ENCODE data around the gene NCOR1. TPM values are rescaled to one million over a fixed set of nuclear protein-coding genes. Genes with fewer than 3 reads are reported as not detected.

The NCOR1 gene
- total RNA-seq, result 100 to 1,000 TPM; 122 to 131 TPM

- H3K27me3 Mint-ChIP-seq, result no peaks in the 10 kb centered on the region
- H3K4me1 Mint-ChIP-seq, result peaks cover 31% of the 10 kb centered on the region
- peak; percentile 93 for DNase-seq
- peaks cover 4% of the 10 kb centered on the region for H3K36me3 Mint-ChIP-seq
- peak within 1 kb of the TSS; percentile 98 for H3K4me3 Mint-ChIP-seq
- H3K9me3 Mint-ChIP-seq, result no peaks in the 10 kb centered on the region
- peak within 1 kb of the TSS; percentile 95 for H3K27ac Mint-ChIP-seq
These were observed at the start of gene NCOR1 for GRCh38 chr17:16215273-16215964. Gene NCOR1 (minus strand): TSS chr17:16215534. CDS start chr17:16194569, 20,965 bp downstream.

- Mint-ChIP-seq H3K4me1 (peaks cover 8% of the 10 kb centered on the region), H3K27ac (no peak overlapping the region), H3K27me3 (no peaks in the 10 kb centered on the region), H3K4me3 (no peak overlapping the region), H3K36me3 (peaks cover 37% of the 10 kb centered on the region), H3K9me3 (peaks cover 2% of the 10 kb centered on the region)
- no peak for DNase-seq
These were observed 46.9 kb upstream of the NCOR1 start for GRCh38 chr17:16262201-16262600.

GRCh38 chr17:16261049-16261448, 45.7 kb upstream of the NCOR1 start:
- peaks cover 6% of the 10 kb centered on the region for H3K4me1 Mint-ChIP-seq
- H3K9me3 Mint-ChIP-seq, result peaks cover 1% of the 10 kb centered on the region
- H3K4me3 Mint-ChIP-seq, result no peak overlapping the region
- peaks cover 35% of the 10 kb centered on the region for H3K36me3 Mint-ChIP-seq
- DNase-seq, result no peak
- no peak overlapping the region for H3K27ac Mint-ChIP-seq
- no peaks in the 10 kb centered on the region for H3K27me3 Mint-ChIP-seq

DNA sequence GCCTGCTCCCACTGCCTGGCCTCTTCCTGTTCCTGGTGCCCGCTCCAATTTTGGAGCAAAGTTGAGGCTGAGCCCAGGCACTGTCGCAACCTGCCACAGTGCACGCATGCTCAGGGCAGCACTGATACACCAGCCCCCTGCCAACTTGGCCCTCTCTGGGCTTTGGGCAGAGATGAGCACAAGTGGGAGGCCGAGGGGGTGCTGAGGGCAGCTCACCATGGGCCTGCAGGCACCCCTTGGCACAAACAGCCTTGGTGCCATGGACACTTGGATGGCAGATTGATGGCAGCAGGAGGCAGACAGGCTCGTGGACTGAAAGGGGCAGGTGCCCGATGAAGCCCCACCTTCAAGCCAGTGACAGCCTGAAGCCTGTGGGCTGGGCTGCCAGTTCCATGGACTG, 44.6 kb upstream of the NCOR1 start:
- Mint-ChIP-seq H3K27me3 (no peaks in the 10 kb centered on the region), H3K9me3 (no peaks in the 10 kb centered on the region), H3K27ac (no peak overlapping the region), H3K36me3 (peaks cover 33% of the 10 kb centered on the region), H3K4me1 (peaks cover 5% of the 10 kb centered on the region), H3K4me3 (no peak overlapping the region)
- DNase-seq, result no peak

- no peak overlapping the region for H3K27ac Mint-ChIP-seq
- H3K4me3 Mint-ChIP-seq, result no peak overlapping the region
- H3K4me1 Mint-ChIP-seq, result peaks cover 3% of the 10 kb centered on the region
- H3K9me3 Mint-ChIP-seq, result no peaks in the 10 kb centered on the region
- DNase-seq, result no peak
- H3K36me3 Mint-ChIP-seq, result peaks cover 37% of the 10 kb centered on the region
- H3K27me3 Mint-ChIP-seq, result no peaks in the 10 kb centered on the region
These were observed 43.6 kb upstream of the NCOR1 start for GRCh38 chr17:16258901-16259300.

DNA sequence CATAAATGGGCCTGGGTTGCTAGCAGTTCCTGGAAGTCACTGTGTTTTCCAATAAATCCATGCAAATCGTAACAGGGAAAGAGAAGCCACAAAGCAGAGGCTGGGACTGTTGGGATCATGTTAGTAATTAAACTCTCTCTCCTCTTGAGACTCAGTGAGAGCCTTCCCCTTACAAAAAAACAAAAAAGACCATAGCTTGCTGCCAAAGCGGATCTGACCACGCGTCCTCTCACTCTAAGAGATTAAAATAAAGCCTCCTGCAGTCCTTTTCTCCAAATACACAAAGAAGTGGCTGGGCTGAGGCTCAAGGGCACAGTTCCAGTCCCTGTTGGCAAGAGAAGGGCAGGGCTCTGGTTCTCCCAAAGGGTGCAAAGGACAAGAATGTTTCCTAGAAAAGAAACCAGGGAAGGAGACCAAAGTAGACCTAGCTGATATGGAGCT, 40.2 kb upstream of the NCOR1 start:
- Mint-ChIP-seq H3K27ac (no peak overlapping the region), H3K36me3 (peaks cover 46% of the 10 kb centered on the region), H3K4me3 (no peak overlapping the region), H3K9me3 (no peaks in the 10 kb centered on the region), H3K4me1 (peaks cover 14% of the 10 kb centered on the region), H3K27me3 (no peaks in the 10 kb centered on the region)
- DNase-seq, result no peak

DNA sequence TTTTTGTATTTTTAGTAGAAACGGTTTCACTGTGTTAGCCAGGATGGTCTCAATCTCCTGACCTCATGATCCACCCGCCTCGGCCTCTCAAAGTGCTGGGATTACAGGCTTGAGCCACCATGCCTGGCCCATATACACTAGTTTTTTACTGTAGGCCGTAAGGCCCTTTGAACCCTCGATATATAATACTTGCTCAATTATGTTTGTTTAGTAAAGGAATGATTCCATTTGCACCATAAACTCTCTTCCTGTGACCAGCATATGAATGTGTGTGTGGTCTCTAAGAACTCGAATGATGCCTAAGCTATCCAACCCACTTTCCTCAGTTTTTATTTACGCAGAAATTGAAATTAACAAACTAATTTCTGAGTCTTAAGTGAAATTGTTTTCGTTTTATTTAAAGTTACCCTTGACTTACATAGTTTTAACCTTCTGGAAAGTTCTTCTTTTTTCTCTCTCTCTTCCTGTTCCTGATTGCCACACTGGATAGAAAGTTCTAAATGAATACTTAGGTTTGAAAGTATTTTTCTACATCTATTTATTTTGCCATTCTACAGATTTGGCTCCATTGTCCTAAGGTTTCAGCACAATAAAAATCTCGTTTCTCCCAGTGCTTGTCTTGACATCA, 39.6 kb upstream of the NCOR1 start:
- Mint-ChIP-seq H3K4me1 (peaks cover 17% of the 10 kb centered on the region), H3K9me3 (no peaks in the 10 kb centered on the region), H3K4me3 (no peak overlapping the region), H3K27me3 (no peaks in the 10 kb centered on the region), H3K36me3 (peaks cover 45% of the 10 kb centered on the region), H3K27ac (no peak overlapping the region)
- no peak for DNase-seq

GRCh38 chr17:16251556-16251955, 36.2 kb upstream of the NCOR1 start:
- DNase-seq, result no peak
- peaks cover 55% of the 10 kb centered on the region for H3K36me3 Mint-ChIP-seq
- no peaks in the 10 kb centered on the region for H3K9me3 Mint-ChIP-seq
- no peak overlapping the region for H3K4me3 Mint-ChIP-seq
- no peaks in the 10 kb centered on the region for H3K27me3 Mint-ChIP-seq
- peak overlapping the region; percentile 87 for H3K27ac Mint-ChIP-seq
- H3K4me1 Mint-ChIP-seq, result peaks cover 20% of the 10 kb centered on the region

- no peak for DNase-seq
- no peaks in the 10 kb centered on the region for H3K9me3 Mint-ChIP-seq
- H3K4me1 Mint-ChIP-seq, result peaks cover 20% of the 10 kb centered on the region
- H3K36me3 Mint-ChIP-seq, result peaks cover 55% of the 10 kb centered on the region
- peak overlapping the region; percentile 87 for H3K27ac Mint-ChIP-seq
- no peak overlapping the region for H3K4me3 Mint-ChIP-seq
- H3K27me3 Mint-ChIP-seq, result no peaks in the 10 kb centered on the region
These were observed 35.7 kb upstream of the NCOR1 start for GRCh38 chr17:16251043-16251442.

- no peak overlapping the region for H3K4me3 Mint-ChIP-seq
- no peaks in the 10 kb centered on the region for H3K27me3 Mint-ChIP-seq
- H3K9me3 Mint-ChIP-seq, result no peaks in the 10 kb centered on the region
- H3K4me1 Mint-ChIP-seq, result peaks cover 20% of the 10 kb centered on the region
- peaks cover 54% of the 10 kb centered on the region for H3K36me3 Mint-ChIP-seq
- no peak for DNase-seq
- H3K27ac Mint-ChIP-seq, result peak overlapping the region; percentile 87
These were observed 35.3 kb upstream of the NCOR1 start for GRCh38 chr17:16250635-16251034.

- DNase-seq, result no peak
- H3K36me3 Mint-ChIP-seq, result peaks cover 35% of the 10 kb centered on the region
- H3K4me3 Mint-ChIP-seq, result no peak overlapping the region
- no peaks in the 10 kb centered on the region for H3K27me3 Mint-ChIP-seq
- no peaks in the 10 kb centered on the region for H3K9me3 Mint-ChIP-seq
- H3K4me1 Mint-ChIP-seq, result peaks cover 22% of the 10 kb centered on the region
- no peak overlapping the region for H3K27ac Mint-ChIP-seq
These were observed 32.3 kb upstream of the NCOR1 start for GRCh38 chr17:16247586-16247984.

DNA sequence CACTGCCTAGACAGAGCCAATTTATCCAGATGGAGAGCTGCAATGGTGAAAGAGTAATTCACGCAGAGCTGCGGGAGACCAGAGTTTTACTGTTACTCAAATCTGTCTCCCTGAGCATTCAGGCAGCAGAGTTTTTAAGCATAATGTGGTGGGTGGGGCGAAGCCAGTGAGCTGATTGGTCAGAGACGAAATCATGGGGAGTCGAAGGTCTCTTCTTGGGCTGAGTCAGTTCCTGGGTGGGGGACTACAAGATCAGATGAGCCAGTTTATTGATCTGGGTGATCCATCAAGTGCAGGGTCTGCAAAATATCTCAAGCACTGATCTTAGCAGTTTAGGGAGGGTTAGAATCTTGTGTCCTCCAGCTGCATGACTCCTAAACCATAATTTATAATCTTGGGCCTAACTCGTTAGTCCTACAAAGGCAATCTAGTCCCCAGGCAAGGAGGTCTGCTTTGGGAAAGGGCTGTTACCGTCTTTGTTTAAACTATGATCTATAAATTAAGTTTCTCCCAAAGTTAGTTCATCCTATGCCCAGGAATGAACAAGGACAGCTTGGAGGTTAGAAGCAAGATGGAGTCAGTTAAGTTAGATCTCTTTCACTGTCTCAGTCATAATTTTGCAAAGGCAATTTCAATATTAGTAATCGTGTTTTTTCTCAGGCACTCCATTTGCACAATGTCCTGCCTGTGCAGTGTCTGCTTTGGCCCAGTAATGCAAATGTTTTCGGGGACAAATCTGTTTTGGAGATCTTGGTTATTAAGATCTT, 28.6 kb upstream of the NCOR1 start:
- Mint-ChIP-seq H3K27me3 (no peaks in the 10 kb centered on the region), H3K9me3 (no peaks in the 10 kb centered on the region), H3K4me1 (peaks cover 9% of the 10 kb centered on the region), H3K27ac (no peak overlapping the region), H3K4me3 (no peak overlapping the region), H3K36me3 (peaks cover 18% of the 10 kb centered on the region)
- DNase-seq, result no peak

- H3K9me3 Mint-ChIP-seq, result no peaks in the 10 kb centered on the region
- peaks cover 13% of the 10 kb centered on the region for H3K36me3 Mint-ChIP-seq
- no peak overlapping the region for H3K4me3 Mint-ChIP-seq
- DNase-seq, result no peak
- no peak overlapping the region for H3K27ac Mint-ChIP-seq
- H3K4me1 Mint-ChIP-seq, result peaks cover 7% of the 10 kb centered on the region
- H3K27me3 Mint-ChIP-seq, result no peaks in the 10 kb centered on the region
These were observed 28.1 kb upstream of the NCOR1 start for GRCh38 chr17:16243385-16243784.

- no peak overlapping the region for H3K4me3 Mint-ChIP-seq
- no peak for DNase-seq
- H3K27ac Mint-ChIP-seq, result no peak overlapping the region
- peaks cover 5% of the 10 kb centered on the region for H3K4me1 Mint-ChIP-seq
- H3K36me3 Mint-ChIP-seq, result peaks cover 7% of the 10 kb centered on the region
- H3K27me3 Mint-ChIP-seq, result no peaks in the 10 kb centered on the region
- no peaks in the 10 kb centered on the region for H3K9me3 Mint-ChIP-seq
These were observed 26.6 kb upstream of the NCOR1 start for GRCh38 chr17:16241906-16242399.

GRCh38 chr17:16239931-16240330, 24.6 kb upstream of the NCOR1 start:
- Mint-ChIP-seq H3K4me1 (peaks cover 5% of the 10 kb centered on the region), H3K27ac (no peak overlapping the region), H3K27me3 (no peaks in the 10 kb centered on the region), H3K9me3 (no peaks in the 10 kb centered on the region), H3K4me3 (no peak overlapping the region), H3K36me3 (peaks cover 14% of the 10 kb centered on the region)
- no peak for DNase-seq
